Inflammatory macrophage treated with lipopolysaccharide for 1 hour (primary cell): Measurements from ENCODE around the gene SALL4.
"Not testable (repeated sequence)": the region's sequence is repeated elsewhere in the genome, so short reads cannot be mapped to it uniquely, and the experiment has no call there.

Experiments
- DNase-seq, 2 donors: peaks; one replicate each; pipeline ENCODE4 v3.0.0-alpha.2; 2020 to 2022

Gene SALL4

DNA sequence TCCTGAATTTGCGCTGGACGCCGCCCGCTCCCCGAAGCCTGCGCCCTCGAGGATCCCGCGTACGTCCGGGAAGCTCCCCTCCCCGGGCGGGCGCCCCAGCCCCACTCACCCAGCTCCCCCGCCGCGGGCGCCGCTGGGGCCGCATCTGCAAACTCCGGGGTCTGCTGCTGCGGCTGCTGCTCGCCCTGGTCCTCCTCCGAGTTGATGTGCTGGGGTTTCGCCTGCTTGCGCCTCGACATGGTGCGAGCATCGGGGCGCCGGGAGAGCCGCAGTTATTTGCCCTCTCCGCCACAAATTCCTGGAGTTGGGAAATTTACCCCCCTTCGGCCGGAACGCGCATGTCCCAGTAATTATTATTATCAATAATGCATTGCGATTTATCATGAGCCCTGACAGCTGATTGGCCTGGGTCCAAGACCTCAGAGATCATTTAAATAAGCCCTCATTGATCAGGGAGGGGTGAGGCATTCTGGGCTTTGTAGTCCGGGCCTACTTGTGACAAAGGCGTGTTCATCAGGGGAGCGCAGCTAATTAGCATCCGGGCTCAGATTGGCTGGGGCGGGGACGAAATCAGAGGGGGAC, at the start of gene SALL4:
SALL4 (minus strand) TSS at position 352 of the 582 bp plus-strand sequence; CDS start at position 239, 113 bp downstream.
- DNase-seq: no peak

DNA sequence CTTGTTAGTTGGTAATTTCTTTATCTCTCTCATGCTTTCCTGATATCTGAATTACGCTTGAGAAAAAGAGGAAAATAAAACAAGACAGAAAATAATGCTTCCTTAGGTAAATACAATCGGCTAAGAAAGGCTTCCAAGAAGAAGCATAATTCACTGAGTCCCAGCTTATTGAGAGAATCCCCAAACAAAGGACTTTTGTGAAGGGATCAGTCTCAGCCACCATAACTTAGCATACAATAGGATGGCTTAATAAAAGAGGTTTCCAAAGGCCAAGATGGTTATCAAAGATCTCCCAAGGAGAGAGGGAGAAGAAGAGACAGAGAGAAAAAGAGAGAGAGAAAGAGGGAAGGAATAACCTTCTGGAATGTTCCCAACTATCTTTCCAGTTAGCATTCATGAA, 46.0 kb upstream of the SALL4 start:
- no peak for DNase-seq

DNA sequence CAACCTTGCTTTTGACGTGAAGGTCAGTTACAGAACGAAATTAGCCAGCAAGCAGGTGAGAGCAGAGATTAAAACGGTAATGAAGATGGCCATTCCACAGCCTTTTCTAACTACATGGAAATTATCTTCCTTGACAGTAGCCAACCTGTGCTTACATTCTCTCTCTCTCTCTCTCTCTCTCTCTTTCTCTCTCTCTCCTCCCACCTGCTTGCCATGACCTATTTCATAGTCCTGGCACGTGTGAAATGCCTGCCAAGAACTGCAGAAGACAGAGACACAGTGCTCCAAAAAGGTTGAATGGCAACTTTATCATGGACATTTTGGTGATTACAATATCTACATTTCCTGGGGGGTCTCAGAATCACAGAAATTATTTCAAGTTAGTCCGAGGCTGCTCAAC, 38.5 kb upstream of the SALL4 start:
- no peak for DNase-seq

DNA sequence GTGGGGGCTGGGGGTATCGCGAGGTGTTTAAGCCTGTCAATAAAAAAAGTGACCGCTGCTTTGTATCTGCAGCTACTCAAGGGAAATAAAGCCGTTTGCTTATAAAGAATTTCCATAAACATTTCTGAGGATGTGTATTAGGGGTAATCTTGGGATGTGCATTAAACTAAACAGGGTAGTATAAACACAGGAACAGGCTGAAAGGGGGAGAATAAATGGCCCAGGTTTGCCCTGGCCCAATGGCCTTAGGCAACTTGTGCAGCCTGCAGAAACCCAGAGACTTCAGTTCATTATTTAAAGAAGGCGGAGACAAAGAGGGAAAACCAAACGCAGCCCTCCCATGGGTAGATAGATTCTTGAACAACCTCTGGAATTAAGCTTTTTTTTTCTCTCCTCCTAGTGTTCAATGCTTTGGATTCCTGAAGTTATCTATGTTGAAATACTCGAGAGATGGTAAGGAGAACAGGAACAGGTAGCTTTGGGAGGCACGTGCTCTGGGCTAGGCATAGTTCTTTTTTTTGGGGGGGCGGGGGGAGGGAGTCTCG, 35.6 kb upstream of the SALL4 start:
- no peak for DNase-seq

DNA sequence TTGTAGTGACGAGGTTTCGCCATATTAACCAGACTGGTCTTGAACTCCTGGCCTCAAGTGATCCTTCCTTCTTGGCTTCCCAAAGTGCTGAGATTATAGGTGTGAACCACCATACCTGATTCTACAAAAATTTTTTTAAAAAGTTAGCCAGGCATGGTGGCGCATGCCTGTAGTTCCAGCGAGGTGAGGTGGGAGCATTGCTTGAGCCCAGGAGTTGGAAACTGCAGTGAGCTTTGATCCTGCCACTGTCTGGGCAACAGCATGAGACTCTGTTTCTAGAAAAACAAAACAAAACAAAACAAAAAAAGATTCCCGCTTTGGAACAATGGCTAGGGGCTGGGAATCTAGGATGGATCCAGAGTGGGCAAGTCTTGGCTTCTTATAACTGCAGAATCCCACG, 35.1 kb upstream of the SALL4 start:
- DNase-seq: no peak

DNA sequence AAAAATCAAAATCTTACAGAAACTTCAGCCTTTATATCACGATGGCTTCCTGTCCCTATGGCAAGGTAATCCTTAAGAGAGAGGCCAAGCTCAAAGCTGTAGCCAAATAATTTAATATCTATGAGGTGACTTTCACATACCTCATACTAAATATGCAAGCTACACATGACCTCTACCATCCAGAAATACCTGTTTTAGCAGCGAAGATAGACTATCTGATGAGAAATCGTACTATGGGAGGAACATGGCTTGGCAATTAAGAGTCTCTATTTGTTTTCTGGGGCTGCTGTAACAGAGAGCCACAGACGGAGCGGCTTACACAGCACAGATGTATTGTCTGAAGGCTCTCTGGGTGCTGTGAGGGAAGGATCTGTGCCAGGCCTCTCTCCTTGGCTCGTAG, 31.0 kb upstream of the SALL4 start:
- no peak for DNase-seq

DNA sequence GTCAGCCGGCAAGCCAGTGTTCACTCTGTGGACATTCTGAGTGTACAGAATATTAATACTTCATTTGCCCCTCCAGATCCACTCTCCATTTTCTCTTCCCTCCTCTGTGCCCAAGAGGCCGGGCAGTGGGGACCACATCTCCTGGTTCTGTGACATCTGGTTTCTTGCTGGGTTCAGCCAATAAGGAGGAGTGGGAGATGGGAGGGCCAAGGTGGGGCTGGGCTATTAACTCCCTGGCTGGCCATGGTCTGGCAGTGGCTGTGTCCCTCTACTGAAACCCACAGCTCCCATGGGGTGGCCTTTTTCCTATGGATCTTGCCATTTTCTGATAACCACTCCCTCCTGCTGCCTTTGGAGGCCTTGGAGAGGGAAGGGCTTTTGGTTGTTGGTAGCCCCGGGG, 30.0 kb upstream of the SALL4 start:
- no peak for DNase-seq

DNA sequence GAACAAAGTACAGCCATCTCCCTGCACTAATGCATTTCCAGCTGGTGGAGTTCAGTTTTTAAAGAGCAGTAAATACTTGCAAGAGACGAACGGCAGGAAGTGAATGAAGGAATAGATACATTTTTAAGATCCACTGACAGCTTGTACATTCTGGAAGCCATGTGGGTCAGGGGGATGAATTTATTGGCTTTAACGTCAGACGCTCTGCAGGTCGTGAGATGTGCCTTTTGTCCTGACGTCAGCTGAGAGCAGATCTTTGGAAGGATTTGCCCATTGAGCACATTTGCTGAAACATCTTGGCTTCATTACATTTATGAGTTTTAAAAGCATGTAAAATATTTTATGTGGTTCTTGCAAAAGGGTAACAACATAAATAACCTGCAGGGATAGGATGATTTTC, 29.5 kb upstream of the SALL4 start:
- no peak for DNase-seq

DNA sequence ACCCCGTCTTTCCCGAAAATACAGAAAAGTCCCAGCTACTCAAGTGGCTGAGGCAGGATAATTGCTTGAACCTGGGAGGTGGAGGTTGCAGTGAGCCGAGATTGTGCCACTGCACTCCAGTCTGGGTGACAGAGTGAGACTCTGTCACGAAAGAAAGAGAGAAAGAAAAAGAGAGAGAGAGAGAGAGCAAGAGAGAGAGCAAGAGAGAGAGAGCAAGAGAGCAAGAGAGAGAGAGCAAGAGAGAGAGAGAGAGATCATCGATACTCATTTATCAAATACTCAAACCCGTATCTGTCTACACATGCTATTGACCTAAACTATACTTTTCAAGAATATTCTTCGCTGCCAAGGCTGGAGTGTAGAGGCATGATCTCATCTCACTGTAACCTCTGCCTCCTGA, 28.2 kb upstream of the SALL4 start:
- no peak for DNase-seq

DNA sequence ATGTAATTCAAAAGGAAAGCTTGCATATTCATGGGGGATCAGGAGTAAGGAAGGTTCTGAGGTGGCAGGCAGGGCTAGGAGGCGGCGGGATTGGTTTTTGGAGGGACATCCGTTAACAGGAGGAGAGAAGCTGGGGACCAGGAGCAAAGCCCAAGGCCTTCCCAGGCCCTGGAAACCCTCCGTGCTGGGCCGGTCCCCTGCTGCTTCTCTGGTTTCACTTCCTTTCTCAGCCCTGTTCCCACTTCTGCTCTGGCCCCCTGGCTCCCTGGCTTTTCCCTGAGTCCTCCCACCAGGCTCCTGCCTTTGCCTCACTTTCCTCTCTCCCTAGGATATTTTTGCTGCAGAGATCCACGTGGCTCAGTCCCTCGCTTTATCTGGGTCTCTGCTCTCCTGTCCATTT, 26.4 kb upstream of the SALL4 start:
- DNase-seq: peak; percentile 18 to 22

DNA sequence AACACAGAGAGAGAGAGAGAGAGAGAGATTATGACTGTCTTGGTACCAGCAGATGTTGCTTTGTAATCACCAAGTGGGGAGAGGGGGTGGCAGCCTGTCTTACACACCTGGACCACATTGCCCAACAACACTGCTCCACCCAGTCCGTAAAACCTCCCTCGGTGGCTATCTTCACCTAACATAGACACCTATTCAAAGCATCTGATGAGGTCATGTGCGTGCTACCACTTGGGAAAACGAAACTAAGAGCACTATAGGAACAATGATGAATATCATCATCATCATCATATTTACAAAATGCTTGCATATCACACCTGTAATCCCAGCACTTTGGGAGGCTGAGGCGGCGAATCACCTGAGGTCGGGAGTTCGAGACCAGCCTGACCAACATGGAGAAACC, 24.1 kb upstream of the SALL4 start:
- no peak for DNase-seq

DNA sequence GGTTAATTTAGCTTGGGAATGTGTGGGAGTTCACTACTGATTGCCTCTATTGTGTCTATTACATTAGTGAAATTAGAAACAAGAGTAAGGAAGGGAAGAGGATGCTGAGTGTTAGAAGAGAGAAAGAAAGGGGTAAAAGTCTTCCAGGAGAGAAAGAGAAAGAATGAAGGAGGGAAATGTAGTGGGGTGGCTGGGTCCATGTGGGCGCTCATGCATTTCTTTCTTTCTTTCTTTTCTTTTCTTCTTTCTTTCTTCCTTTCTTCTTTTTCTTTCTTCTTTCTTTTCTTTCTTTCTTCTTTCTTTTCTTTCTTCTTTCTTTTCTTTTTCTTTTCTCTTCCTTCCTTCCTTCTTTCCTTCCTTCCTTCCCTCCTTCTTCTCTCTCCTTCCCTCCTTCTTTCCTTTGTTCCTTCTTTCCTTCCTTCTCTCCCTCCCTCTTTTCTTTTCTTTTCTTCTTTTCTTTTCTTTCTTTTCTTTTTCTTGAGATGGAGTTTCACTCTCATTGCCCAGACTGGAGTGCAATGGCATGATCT, 16.2 kb upstream of the SALL4 start:
- DNase-seq: no peak

DNA sequence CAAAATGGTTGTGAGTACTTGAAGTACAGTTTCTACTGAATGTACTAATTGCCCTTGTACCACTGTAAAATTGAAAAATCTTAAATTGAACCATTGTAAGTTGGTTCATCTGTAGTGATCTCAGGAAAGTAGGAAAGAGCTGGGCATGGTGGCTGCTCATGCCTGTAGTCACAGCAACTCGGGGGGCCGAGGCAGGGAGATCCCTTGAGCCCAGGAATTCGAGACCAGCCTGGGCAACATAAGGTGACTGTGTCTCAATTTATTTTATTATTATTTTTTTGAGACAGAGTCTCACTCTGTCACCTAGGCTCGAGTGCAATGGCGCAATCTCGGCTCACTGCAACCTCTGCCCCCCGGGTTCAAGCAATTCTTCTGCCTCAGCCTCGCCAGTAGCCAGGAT, 14.5 kb upstream of the SALL4 start:
- not testable (repeated sequence) for DNase-seq

DNA sequence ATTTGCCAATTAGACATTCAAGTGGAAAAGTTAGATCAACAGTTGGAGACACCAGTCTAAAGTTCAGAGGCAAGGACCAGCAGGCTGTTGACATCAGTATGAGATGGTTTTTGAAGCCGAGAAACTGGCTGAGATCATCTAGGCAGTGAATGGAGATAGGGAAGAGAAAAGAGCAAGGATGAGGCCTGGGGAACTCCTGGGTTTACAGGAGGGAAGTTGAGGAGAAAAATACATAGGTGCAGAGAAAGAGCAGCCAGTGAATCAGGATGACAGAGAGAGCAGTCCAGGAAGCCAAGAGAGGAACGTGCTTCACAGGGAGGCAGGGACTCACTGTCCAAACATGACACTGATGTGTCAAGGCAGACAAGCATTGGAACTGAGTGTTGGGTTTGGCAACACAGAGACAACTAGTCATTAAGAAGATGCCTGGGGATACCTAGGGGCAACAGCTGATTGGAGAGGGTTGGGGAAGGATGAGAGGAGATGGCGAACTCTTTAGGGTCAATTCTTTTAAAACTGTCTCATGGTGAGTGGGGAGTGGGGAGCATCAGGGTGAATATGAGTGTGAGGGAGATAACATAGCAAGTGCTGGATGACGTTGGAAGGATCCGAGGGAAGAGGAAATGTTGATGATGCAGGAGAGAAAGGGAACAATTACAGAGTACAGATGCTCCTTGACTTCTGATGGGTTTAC, 13.2 kb upstream of the SALL4 start:
- DNase-seq: no peak

DNA sequence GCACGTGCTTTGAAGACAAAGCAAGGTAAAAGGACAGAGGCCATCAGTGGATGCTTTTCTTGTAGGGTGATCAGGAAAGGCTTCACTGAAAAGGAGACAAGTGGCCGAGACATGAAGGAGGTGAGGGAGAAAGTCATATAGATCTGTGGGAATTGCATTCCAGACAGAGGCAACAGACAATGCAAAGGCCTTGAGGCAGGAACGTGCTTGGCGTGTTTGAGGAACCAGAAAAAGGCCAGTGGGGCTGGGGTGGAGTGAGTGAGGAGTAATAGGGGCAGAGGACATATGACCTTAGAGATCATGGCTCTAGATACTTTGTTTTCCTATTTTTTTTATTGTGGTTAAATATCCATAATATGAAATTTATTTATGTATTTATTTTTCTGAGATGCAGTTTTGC, 10.5 kb upstream of the SALL4 start:
- no peak for DNase-seq

DNA sequence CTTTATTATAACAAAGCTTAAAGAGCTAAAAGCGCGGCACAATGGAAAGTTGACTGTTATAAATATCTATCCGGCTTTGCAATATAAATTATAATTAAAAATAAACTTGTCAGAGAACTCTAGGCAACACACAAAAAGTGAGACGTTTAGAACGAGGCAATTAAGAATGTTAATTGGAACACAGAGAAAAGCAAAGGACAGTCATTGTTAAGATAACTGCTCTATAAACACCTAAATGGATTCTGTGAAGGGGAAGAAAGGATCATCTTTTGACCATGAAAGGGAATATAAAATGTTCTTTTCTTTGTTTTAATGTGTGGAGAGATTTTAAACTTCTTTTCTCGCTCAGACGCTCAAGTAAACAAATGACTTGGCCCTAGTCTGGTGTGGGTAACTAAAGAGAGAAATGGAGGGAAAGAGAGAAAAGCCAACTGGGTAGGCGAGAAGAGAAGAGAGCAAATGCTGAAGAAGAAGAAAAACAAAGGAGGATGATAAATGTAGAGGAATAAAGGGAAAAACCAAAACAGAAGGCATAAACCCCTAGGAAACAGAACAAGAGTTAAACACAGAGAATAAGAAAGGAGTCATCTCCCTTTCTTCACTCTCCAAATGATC, 9.3 kb upstream of the SALL4 start:
- DNase-seq: no peak

DNA sequence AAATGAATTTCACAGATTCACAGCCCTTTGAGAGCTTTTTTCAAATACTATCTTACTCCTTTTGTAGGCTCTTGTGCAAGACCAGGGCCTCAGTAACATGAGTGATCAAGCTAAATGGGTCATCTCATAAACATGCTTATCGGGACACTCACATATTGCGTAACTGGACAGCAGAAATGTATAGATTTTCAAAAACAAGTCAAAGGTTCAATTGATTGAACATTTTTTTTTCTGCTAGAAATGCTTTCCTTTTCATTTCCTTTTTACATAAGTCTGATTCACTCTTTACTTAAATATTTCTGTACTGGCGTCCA, 8.7 kb upstream of the SALL4 start:
- DNase-seq: no peak

DNA sequence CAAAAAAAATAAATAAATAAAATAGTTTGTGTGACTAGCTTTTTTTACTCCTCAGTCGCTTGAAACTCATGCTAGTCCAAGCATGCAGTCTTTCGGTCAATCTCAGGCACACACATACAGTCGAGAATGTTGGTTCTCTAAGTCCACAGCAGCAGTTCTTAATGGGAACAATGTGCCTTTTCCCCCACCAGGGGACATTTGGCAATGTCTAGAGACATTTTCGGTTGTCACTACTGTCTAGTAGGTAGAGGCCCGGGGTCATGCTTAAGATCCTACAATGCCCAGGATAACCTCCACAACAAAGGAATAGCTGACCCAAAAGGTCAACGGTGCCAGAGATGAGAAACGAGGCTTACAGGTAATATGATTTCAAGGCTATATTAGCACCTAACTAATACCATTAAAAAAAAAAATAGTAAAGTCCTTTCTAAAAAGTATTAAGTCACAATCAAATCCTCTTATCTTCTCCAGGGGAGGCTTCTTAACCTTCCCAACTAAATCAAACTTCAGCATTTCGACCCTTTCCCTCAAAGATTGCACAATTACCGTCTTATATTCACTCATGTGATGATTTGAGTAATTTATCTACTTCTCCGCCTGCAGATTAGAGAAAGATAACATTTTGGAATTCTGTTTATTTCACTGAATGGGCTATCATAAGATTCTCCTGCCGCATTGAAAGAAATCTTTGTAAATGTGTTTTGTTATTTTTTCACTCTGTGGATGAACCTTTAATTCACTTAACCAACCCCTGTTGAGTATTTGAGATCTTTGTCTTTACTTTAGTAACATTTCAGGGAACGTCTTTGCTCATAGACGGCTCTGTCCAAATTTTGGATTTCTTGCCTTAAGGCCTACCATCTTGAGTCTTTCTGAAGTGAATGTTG, 8.1 kb upstream of the SALL4 start:
- DNase-seq: no peak

DNA sequence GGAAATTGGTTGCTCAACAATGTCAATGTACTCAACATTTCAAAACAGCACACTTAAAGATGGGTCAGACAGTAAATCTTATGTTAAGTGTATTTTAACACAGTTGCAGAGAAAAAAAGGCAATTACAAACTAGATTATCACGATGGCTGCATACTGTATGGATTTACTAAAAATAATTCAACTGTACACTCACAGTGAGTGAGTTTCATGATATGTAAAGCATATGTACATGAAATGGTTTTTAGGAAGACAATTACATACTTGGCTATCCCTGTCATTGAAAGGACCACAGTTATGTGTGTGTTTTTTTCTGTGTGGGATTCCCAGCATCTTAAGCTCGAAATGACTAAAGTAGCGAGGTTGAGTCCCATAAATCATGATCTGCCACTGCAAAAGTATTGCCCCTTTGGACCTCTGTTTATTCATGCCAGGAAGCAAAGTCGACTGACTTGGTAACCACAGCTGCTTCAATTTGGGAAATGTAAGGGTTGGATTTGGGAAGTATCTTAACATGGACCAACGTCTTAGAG, 5.5 kb upstream of the SALL4 start:
- no peak for DNase-seq

DNA sequence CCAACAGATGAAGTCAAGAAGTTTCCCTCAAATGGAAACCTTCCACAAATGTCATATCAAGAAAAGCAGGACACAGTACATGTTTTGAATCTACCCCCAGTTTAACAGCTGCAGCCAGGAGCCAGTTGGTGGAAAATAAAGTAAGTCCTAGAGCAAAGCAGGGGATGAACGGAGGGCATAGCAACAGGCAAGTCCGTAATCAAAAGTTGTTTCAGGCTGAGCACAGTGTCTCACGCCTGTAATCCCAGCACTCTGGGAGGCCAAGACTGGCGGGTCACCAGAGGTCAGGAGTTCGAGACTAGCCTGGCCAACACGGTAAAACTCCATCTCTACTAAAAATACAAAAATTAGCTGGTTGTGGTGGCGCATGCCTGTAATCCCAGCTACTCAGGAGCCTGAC, 2.4 kb upstream of the SALL4 start:
- no peak for DNase-seq

DNA sequence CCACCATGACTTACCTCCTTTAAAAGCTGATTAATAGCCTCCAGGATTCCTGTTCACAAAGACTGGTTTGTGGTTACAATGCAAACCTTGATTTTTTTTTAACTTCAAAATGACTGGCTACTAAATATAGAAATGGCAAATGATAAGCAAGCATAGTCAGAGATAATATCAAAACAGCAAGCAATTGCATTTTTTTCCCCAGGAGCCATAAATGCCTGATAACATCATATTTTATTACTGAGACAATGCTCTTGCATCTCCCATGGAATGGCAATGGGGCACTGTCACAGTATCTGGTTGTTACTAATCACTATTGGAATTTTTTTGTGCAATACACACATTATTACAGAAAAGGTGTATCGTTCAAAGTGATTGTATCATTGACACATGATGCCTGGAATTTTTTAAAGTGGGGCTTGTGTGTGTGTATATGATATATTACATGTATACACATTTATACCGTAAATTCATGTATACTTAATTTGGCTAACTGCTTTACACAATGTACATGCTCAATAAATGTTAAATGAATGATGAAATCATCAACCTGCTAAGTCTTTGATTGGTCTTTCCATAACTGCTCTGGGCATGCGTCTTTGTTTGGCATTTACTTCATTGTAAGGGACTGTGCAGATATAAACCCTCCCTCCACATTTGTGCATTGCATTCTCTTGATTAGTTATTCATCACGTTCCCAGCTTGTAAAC, 980 bp upstream of the SALL4 start:
- DNase-seq: no peak

DNA sequence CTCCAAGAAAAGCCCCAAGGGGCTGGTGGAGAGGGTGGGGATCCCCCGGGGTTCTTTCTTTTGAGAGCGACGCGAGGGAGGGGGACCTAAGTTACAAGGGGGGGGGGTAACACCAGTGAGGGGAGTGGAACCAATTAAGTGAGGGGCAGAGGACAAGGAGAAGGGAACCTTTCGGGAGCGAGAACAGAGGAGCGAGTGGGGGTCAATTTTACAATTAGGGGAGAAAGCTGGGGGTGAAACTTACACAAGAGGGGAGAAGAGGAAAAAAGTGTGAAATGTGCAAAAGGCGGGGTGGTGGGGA, 548 bp downstream of the SALL4 start:
- DNase-seq: no peak
